Trophoblast cell (in vitro differentiated cells and primary cell): ENCODE data around the gene FSTL5.

Experiments
- DNase-seq, 2 donors: peaks; one replicate each; pipeline ENCODE4 v3.0.0-alpha.2; 2016
- H2AFZ ChIP-seq: 2 replicates; pipeline ENCODE4 v1.6.1; 2013; ENCODE audit warnings: low read length, moderate library complexity, mild to moderate bottlenecking; ENCODE audit not compliant: insufficient read depth, poor library complexity
- H2AK5ac ChIP-seq: 2 replicates; pipeline ENCODE4 v1.6.1; 2013; ENCODE audit warnings: mild to moderate bottlenecking, low read length
- H2BK120ac ChIP-seq: 2 replicates; pipeline ENCODE4 v1.6.1; 2013; ENCODE audit warnings: low read length, mild to moderate bottlenecking, moderate library complexity; ENCODE audit not compliant: insufficient read depth, poor library complexity
- H2BK12ac ChIP-seq: 2 replicates; pipeline ENCODE4 v1.6.1; 2013; ENCODE audit warnings: mild to moderate bottlenecking, low read length, moderate library complexity
- H2BK5ac ChIP-seq: 2 replicates; pipeline ENCODE4 v1.6.1; 2013; ENCODE audit warnings: low read length, low read depth, moderate library complexity, mild to moderate bottlenecking; ENCODE audit not compliant: poor library complexity
- H3K14ac ChIP-seq: 2 replicates; pipeline ENCODE4 v1.6.1; 2013; ENCODE audit warnings: mild to moderate bottlenecking, low read length
- H3K18ac ChIP-seq: 2 replicates; pipeline ENCODE4 v1.6.1; 2013; ENCODE audit warnings: mild to moderate bottlenecking, low read length
- H3K23ac ChIP-seq: 2 replicates; pipeline ENCODE4 v1.6.1; 2013; ENCODE audit warnings: low read length
- H3K27ac ChIP-seq: 2 replicates; pipeline ENCODE4 v1.5.1; 2013; ENCODE audit warnings: low read depth, mild to moderate bottlenecking, inconsistent platforms, low read length, moderate library complexity
- H3K27me3 ChIP-seq: 2 replicates; pipeline ENCODE4 v1.6.1; 2013; ENCODE audit warnings: inconsistent platforms, mild to moderate bottlenecking, low read length, moderate library complexity; ENCODE audit not compliant: insufficient read depth
- H3K36me3 ChIP-seq, 2 experiments: 1 replicate in 1 of 2; 2 replicates in 1 of 2; pipeline ENCODE4 v1.6.1; 2013; ENCODE audit warnings: low read length in 2 of 2, mild to moderate bottlenecking in 2 of 2, moderate library complexity in 1 of 2; ENCODE audit not compliant: insufficient read depth in 2 of 2, control insufficient read depth in 1 of 2
- H3K4ac ChIP-seq: 2 replicates; pipeline ENCODE4 v1.6.1; 2013; ENCODE audit warnings: low read depth, mild to moderate bottlenecking, low read length, moderate library complexity
- H3K4me1 ChIP-seq, 2 experiments: 1 replicate in 1 of 2; 2 replicates in 1 of 2; pipeline ENCODE4 v1.6.1; 2013; ENCODE audit warnings: low read length in 2 of 2, mild to moderate bottlenecking in 2 of 2, moderate library complexity in 1 of 2; ENCODE audit not compliant: insufficient read depth in 2 of 2, control insufficient read depth in 1 of 2
- H3K4me2 ChIP-seq: 2 replicates; pipeline ENCODE4 v1.6.1; 2013; ENCODE audit warnings: inconsistent platforms, mild to moderate bottlenecking, low read length, moderate library complexity
- H3K4me3 ChIP-seq: 2 replicates; pipeline ENCODE4 v1.5.1; 2013; ENCODE audit warnings: mild to moderate bottlenecking, low read depth, low read length, inconsistent platforms
- H3K79me1 ChIP-seq: one replicate; pipeline ENCODE4 v1.6.1; 2013; ENCODE audit warnings: low read length
- H3K79me2 ChIP-seq: 2 replicates; pipeline ENCODE4 v1.6.1; 2013; ENCODE audit warnings: low read length, mild to moderate bottlenecking; ENCODE audit not compliant: control insufficient read depth, insufficient read depth, poor library complexity
- H3K9ac ChIP-seq: 2 replicates; pipeline ENCODE4 v1.6.1; 2013; ENCODE audit warnings: mild to moderate bottlenecking, low read length
- H3K9me3 ChIP-seq: 2 replicates; pipeline ENCODE4 v1.6.1; 2013; ENCODE audit warnings: low read depth, mild to moderate bottlenecking, control low read depth, inconsistent platforms, low read length; ENCODE audit not compliant: insufficient read depth
- H4K12ac ChIP-seq: 2 replicates; pipeline ENCODE4 v1.6.1; 2013; ENCODE audit warnings: low read depth, mild to moderate bottlenecking, low read length, moderate library complexity
- H4K8ac ChIP-seq: 2 replicates; pipeline ENCODE4 v1.6.1; 2013; ENCODE audit warnings: low read depth, mild to moderate bottlenecking, low read length, moderate library complexity
- H4K91ac ChIP-seq: one replicate; pipeline ENCODE4 v1.6.1; 2013; ENCODE audit warnings: low read depth, mild to moderate bottlenecking, low read length, moderate library complexity
- WGBS: extraction: QIAGEN DNeasy Blood & Tissue Kit; methylation state at CpG from one replicate; pipeline ENCODE4 v1.1.7; 2013; ENCODE audit warnings: missing lambda C conversion rate; ENCODE audit not compliant: insufficient read length, insufficient coverage; ENCODE audit errors: extremely low coverage; 5-methylcytosine and 5-hydroxymethylcytosine counted together

The FSTL5 gene

GRCh38 chr4:162075726-162076125, 88.1 kb downstream of the FSTL5 start:
- H3K18ac ChIP-seq = no peak overlapping the region
- no peak overlapping the region for H3K4ac ChIP-seq
- no peaks in the 10 kb centered on the region for H3K79me2 ChIP-seq
- no peak overlapping the region for H2BK12ac ChIP-seq
- no peaks in the 10 kb centered on the region for H3K9me3 ChIP-seq
- H3K79me1 ChIP-seq = no peaks in the 10 kb centered on the region
- no peak overlapping the region for H3K4me3 ChIP-seq
- peak; percentile 4 to 12 for DNase-seq
- H2AK5ac ChIP-seq = no peak overlapping the region
- H4K8ac ChIP-seq = no peak overlapping the region
- no CpG with 5 or more reads among the region's 2 CpGs for WGBS
- no peak overlapping the region for H2AFZ ChIP-seq
- no peak overlapping the region for H3K9ac ChIP-seq
- no peaks in the 10 kb centered on the region for H3K4me1 ChIP-seq
- no peaks in the 10 kb centered on the region for H3K36me3 ChIP-seq
- H4K12ac ChIP-seq = no peak overlapping the region
- no peaks in the 10 kb centered on the region for H3K27me3 ChIP-seq
- no peak overlapping the region for H3K4me2 ChIP-seq
- H2BK120ac ChIP-seq = no peak overlapping the region
- no peak overlapping the region for H2BK5ac ChIP-seq
- H3K14ac ChIP-seq = no peak overlapping the region
- H3K23ac ChIP-seq = no peak overlapping the region
- no peak overlapping the region for H3K27ac ChIP-seq
- H4K91ac ChIP-seq = no peak overlapping the region

- Histone ChIP-seq H3K4ac (no peak overlapping the region), H2BK5ac (no peak overlapping the region), H3K4me2 (no peak overlapping the region), H4K12ac (no peak overlapping the region), H2AFZ (no peak overlapping the region), H3K36me3 (no peaks in the 10 kb centered on the region), H3K14ac (no peak overlapping the region), H2AK5ac (no peak overlapping the region), H3K18ac (no peak overlapping the region), H3K27ac (no peak overlapping the region), H3K23ac (no peak overlapping the region), H3K9me3 (no peaks in the 10 kb centered on the region), H3K4me3 (no peak overlapping the region), H3K27me3 (no peaks in the 10 kb centered on the region), H3K79me1 (no peaks in the 10 kb centered on the region), H4K8ac (no peak overlapping the region), H3K4me1 (no peaks in the 10 kb centered on the region), H2BK12ac (no peak overlapping the region), H3K9ac (no peak overlapping the region), H2BK120ac (no peak overlapping the region), H4K91ac (no peak overlapping the region), H3K79me2 (no peaks in the 10 kb centered on the region)
- WGBS = no CpG with 5 or more reads among the region's 2 CpGs
- peak in 1 of 2 donors; percentile 31 for DNase-seq
These were observed 102.6 kb downstream of the FSTL5 start for GRCh38 chr4:162061214-162061613.

DNA sequence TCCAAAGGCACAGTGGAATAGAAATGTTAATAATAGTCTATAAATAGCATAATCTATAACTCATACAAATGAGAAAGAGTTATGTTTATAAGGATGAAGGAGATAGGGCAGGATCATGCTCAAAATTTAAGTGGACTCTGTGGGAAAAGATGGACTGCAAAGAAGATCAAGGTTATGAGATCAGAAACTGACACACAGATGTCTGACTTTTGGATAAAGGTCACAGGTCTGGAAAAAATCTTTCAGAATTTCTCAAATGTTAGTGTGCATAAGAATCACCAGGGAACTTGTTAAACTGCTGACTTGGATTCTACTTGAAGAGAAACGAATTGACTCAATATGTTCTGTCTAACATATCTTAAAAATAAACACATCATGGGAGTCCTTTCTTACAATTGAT, 104.1 kb downstream of the FSTL5 start:
- Histone ChIP-seq H3K4me3 (no peak overlapping the region), H3K9ac (no peak overlapping the region), H3K27ac (no peak overlapping the region), H3K4ac (no peak overlapping the region), H3K4me1 (no peaks in the 10 kb centered on the region), H3K23ac (no peak overlapping the region), H2BK120ac (no peak overlapping the region), H3K18ac (no peak overlapping the region), H3K4me2 (no peak overlapping the region), H4K12ac (no peak overlapping the region), H4K91ac (no peak overlapping the region), H2AFZ (no peak overlapping the region), H2AK5ac (no peak overlapping the region), H4K8ac (no peak overlapping the region), H3K79me2 (no peaks in the 10 kb centered on the region), H3K27me3 (no peaks in the 10 kb centered on the region), H3K79me1 (no peaks in the 10 kb centered on the region), H2BK5ac (no peak overlapping the region), H3K9me3 (no peaks in the 10 kb centered on the region), H2BK12ac (no peak overlapping the region), H3K14ac (no peak overlapping the region), H3K36me3 (no peaks in the 10 kb centered on the region)
- no peak for DNase-seq
- WGBS = no CpG with 5 or more reads among the region's 1 CpG

DNA sequence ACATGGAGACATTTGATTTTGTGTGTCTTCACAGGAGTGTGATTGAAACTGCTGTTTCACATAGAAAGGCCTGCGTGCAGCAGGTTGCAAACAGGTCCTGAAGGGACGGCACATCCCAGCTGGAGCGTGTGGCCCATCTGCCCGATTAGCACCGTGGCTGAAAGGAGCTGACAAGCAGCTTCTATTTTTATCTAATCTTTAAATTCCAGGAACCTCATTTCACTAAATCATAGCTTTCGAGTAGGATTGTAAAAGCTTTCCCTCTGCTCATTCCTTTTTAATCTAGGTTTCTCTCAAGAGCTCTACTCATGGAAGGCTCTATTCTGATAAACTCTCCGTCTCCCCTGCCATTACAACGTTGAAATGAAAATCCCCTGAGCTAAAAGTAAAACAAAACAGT, 106.8 kb downstream of the FSTL5 start:
- Histone ChIP-seq H2AFZ (no peak overlapping the region), H3K18ac (no peak overlapping the region), H3K23ac (no peak overlapping the region), H2BK12ac (no peak overlapping the region), H3K36me3 (no peaks in the 10 kb centered on the region), H3K4ac (no peak overlapping the region), H3K27ac (no peak overlapping the region), H3K79me2 (no peaks in the 10 kb centered on the region), H4K12ac (no peak overlapping the region), H3K9ac (no peak overlapping the region), H4K91ac (no peak overlapping the region), H3K4me3 (no peak overlapping the region), H4K8ac (no peak overlapping the region), H3K4me2 (no peak overlapping the region), H3K27me3 (no peaks in the 10 kb centered on the region), H3K4me1 (no peaks in the 10 kb centered on the region), H2BK120ac (no peak overlapping the region), H2BK5ac (no peak overlapping the region), H3K14ac (no peak overlapping the region), H3K79me1 (no peaks in the 10 kb centered on the region), H3K9me3 (no peaks in the 10 kb centered on the region), H2AK5ac (no peak overlapping the region)
- no CpG with 5 or more reads among the region's 8 CpGs for WGBS
- no peak for DNase-seq
